OCI-LY1 (cell line): ENCODE measurements around the gene MCF2L2.

Experiments
- H2AFZ ChIP-seq: fragments of 200-600 bp; sonication (generic), shearing (Covaris generic); 2 replicates; pipeline ENCODE4 v1.6.0; 2014; ENCODE audit warnings: antibody characterized with exemption, mild to moderate bottlenecking, low read length
- H3F3A ChIP-seq: fragments of 200-600 bp; sonication (generic), shearing (Covaris generic); 2 replicates; pipeline ENCODE4 v1.6.0; 2014; ENCODE audit warnings: mild to moderate bottlenecking, antibody characterized with exemption, low read length, moderate library complexity; ENCODE audit not compliant: insufficient read depth
- H3K27ac ChIP-seq: fragments of 200-600 bp; sonication (generic); 2 replicates; pipeline ENCODE4 v1.5.1; 2014; ENCODE audit warnings: low read length, mixed run types, mild to moderate bottlenecking, low read depth; ENCODE audit not compliant: poor library complexity, severe bottlenecking
- H3K27me3 ChIP-seq: fragments of 200-600 bp; sonication (generic); 2 replicates; pipeline ENCODE4 v1.6.0; 2014; ENCODE audit warnings: antibody characterized with exemption, mild to moderate bottlenecking, low read length, moderate library complexity; ENCODE audit not compliant: insufficient read depth
- H3K36me3 ChIP-seq: fragments of 200-600 bp; sonication (generic); 2 replicates; pipeline ENCODE4 v1.6.1; 2014; ENCODE audit warnings: mild to moderate bottlenecking, antibody characterized with exemption, low read length, moderate library complexity, mixed read lengths; ENCODE audit not compliant: insufficient read depth
- H3K4me1 ChIP-seq: fragments of 200-600 bp; sonication (generic); 2 replicates; pipeline ENCODE4 v1.5.1; 2014; ENCODE audit warnings: mild to moderate bottlenecking, low read length, moderate library complexity; ENCODE audit not compliant: insufficient read depth, severe bottlenecking
- H3K4me2 ChIP-seq: fragments of 200-600 bp; sonication (generic), shearing (Covaris generic); 2 replicates; pipeline ENCODE4 v1.6.1; 2014; ENCODE audit warnings: low read length
- H3K4me3 ChIP-seq: fragments of 200-600 bp; sonication (generic); 2 replicates; pipeline ENCODE4 v1.5.1; 2014; ENCODE audit warnings: low read length, low read depth, mild to moderate bottlenecking, mixed read lengths; ENCODE audit not compliant: poor library complexity, severe bottlenecking
- H3K79me2 ChIP-seq: fragments of 200-600 bp; shearing (Covaris generic); 2 replicates; pipeline ENCODE4 v1.6.1; 2016; ENCODE audit warnings: mixed run types, low read length, mixed read lengths; ENCODE audit not compliant: insufficient read depth
- H3K9ac ChIP-seq: fragments of 200-600 bp; sonication (generic), shearing (Covaris generic); 2 replicates; pipeline ENCODE4 v1.6.1; 2014; ENCODE audit warnings: mild to moderate bottlenecking, low read length, mixed read lengths
- H3K9me2 ChIP-seq: fragments of 200-600 bp; sonication (generic), shearing (Covaris generic); 2 replicates; pipeline ENCODE4 v1.6.1; 2014; ENCODE audit warnings: low read depth, mild to moderate bottlenecking, low read length, mixed read lengths
- H3K9me3 ChIP-seq: fragments of 200-600 bp; shearing (Covaris generic); 2 replicates; pipeline ENCODE4 v1.6.1; 2014; ENCODE audit warnings: low read length, mixed read lengths
- H4K20me1 ChIP-seq: fragments of 200-600 bp; sonication (generic), shearing (Covaris generic); 2 replicates; pipeline ENCODE4 v1.6.0; 2016; ENCODE audit warnings: mild to moderate bottlenecking, low read length; ENCODE audit not compliant: insufficient read depth
- EZH2 ChIP-seq: fragments of 200-600 bp; sonication (generic), shearing (Covaris generic); IDR thresholded peaks from 2 replicates; pipeline ENCODE4 v1.8.0; 2017; ENCODE audit warnings: borderline replicate concordance, mixed run types, mild to moderate bottlenecking, antibody characterized with exemption, low read length, moderate library complexity, mixed read lengths
- TF ChIP-seq, protein P1 (sequence below): fragments of 200-600 bp; sonication (generic), shearing (Covaris generic); IDR thresholded peaks from 2 replicates; pipeline ENCODE4 v1.5.1; 2017; ENCODE audit warnings: mild to moderate bottlenecking, antibody characterized with exemption, low read length, moderate library complexity, mixed read lengths

The MCF2L2 gene

DNA sequence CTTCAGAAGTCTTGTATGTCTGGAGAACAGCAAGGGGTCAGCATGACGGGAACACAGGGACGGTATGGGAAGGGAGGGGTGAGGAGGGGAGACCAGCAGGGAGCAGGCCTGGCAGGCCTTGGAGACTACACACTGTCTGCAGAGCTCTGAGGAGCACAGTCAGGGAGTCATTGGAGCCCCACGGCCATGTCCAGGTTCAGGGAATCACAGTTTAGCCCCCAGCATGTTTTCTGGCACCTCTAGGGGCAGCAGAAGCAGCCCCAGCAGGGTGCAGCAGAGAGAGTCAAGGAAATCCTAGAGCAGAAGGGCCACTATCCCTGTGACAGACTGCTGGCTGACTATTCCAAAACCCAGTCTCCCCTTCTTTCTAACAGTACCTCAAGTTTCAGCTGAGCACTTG is 269.1 kb downstream of the MCF2L2 start:
- Histone ChIP-seq H3K79me2 (no peaks in the 10 kb centered on the region), H3K4me3 (no peak overlapping the region), H3K9ac (no peak overlapping the region), H2AFZ (no peak overlapping the region), H3K27ac (no peak overlapping the region), H4K20me1 (no peaks in the 10 kb centered on the region), H3K36me3 (no peaks in the 10 kb centered on the region), H3K4me1 (peaks cover 16% of the 10 kb centered on the region), H3K9me2 (no peaks in the 10 kb centered on the region), H3K27me3 (peaks cover 19% of the 10 kb centered on the region), H3K9me3 (no peaks in the 10 kb centered on the region), H3K4me2 (no peak overlapping the region), H3F3A (no peaks in the 10 kb centered on the region)
- TF ChIP-seq, protein P1, sequence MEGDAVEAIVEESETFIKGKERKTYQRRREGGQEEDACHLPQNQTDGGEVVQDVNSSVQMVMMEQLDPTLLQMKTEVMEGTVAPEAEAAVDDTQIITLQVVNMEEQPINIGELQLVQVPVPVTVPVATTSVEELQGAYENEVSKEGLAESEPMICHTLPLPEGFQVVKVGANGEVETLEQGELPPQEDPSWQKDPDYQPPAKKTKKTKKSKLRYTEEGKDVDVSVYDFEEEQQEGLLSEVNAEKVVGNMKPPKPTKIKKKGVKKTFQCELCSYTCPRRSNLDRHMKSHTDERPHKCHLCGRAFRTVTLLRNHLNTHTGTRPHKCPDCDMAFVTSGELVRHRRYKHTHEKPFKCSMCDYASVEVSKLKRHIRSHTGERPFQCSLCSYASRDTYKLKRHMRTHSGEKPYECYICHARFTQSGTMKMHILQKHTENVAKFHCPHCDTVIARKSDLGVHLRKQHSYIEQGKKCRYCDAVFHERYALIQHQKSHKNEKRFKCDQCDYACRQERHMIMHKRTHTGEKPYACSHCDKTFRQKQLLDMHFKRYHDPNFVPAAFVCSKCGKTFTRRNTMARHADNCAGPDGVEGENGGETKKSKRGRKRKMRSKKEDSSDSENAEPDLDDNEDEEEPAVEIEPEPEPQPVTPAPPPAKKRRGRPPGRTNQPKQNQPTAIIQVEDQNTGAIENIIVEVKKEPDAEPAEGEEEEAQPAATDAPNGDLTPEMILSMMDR = peak; percentile 64
- no peak for TF ChIP-seq EZH2

DNA sequence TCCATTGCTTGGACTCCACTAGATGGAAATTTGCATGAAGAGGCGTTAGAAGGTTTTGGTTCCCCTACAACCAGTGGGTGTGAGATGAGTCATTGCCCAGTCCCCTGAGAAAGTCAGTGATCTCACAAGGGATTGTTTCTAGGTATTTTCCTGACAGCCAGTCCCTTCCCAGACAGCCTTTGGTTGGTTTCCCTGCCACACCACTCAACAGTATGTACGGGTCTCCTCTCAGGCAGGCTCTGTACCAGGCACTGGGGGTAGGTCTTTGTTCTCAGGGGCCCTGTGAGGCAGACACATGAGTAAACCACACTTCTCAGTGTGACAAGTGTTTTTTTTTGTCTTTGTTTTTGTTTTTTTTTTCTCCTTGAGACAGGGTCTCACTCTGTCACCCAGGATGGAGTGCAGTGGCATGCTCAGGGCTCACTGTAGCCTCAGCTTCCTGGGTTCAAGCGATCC is 269.8 kb downstream of the MCF2L2 start:
- Histone ChIP-seq H3K36me3 (no peaks in the 10 kb centered on the region), H2AFZ (no peak overlapping the region), H3K9ac (no peak overlapping the region), H3K4me3 (no peak overlapping the region), H3K9me3 (no peaks in the 10 kb centered on the region), H3K27me3 (peaks cover 19% of the 10 kb centered on the region), H3K4me2 (no peak overlapping the region), H3K4me1 (peaks cover 16% of the 10 kb centered on the region), H3F3A (no peaks in the 10 kb centered on the region), H3K27ac (no peak overlapping the region), H4K20me1 (no peaks in the 10 kb centered on the region), H3K79me2 (no peaks in the 10 kb centered on the region), H3K9me2 (no peaks in the 10 kb centered on the region)
- TF ChIP-seq EZH2 = no peak
- TF ChIP-seq, protein P1 = no peak

DNA sequence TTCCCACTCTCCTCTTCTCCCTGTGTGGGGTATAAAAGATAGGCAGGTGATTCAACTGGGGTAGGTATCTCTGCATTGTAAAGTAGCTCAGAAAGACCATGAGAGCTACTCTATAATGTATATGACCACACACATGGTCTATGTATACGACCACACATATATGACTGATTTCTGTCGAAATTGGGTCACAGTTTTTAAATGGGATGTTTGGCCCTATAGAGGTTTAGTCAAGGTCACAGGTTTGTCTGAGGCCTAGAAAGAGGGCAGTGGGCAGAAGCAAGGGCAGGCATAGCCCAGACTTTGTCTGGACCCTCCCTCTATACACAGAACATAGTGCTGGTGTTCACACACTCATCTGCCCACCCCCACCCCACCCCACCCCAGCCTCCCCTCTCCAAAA is 270.3 kb downstream of the MCF2L2 start:
- H3F3A ChIP-seq = no peaks in the 10 kb centered on the region
- H3K4me2 ChIP-seq = no peak overlapping the region
- no peaks in the 10 kb centered on the region for H3K9me2 ChIP-seq
- peaks cover 19% of the 10 kb centered on the region for H3K27me3 ChIP-seq
- H4K20me1 ChIP-seq = no peaks in the 10 kb centered on the region
- no peaks in the 10 kb centered on the region for H3K9me3 ChIP-seq
- TF ChIP-seq, protein P1 = no peak
- no peak for TF ChIP-seq EZH2
- H3K27ac ChIP-seq = no peak overlapping the region
- no peak overlapping the region for H3K9ac ChIP-seq
- H2AFZ ChIP-seq = no peak overlapping the region
- H3K79me2 ChIP-seq = no peaks in the 10 kb centered on the region
- no peaks in the 10 kb centered on the region for H3K36me3 ChIP-seq
- H3K4me3 ChIP-seq = no peak overlapping the region
- H3K4me1 ChIP-seq = peaks cover 16% of the 10 kb centered on the region
